NT2/D1 (cell line): ENCODE results near the gene NOC2L.

ENCODE experiments used
- SUZ12 ChIP-seq: IDR thresholded peaks from 2 replicates; pipeline ENCODE4 v1.6.1; 2011; ENCODE audit not compliant: insufficient read length, insufficient read depth; ENCODE audit errors: extremely low read depth
- YY1 ChIP-seq: IDR thresholded peaks from 2 replicates; pipeline ENCODE4 v1.6.1; 2011; ENCODE audit not compliant: insufficient read length, insufficient read depth
- ZNF274 ChIP-seq: IDR thresholded peaks from 2 replicates; pipeline ENCODE4 v1.6.1; 2011; ENCODE audit warnings: mild to moderate bottlenecking, low read depth, low read length

DNA sequence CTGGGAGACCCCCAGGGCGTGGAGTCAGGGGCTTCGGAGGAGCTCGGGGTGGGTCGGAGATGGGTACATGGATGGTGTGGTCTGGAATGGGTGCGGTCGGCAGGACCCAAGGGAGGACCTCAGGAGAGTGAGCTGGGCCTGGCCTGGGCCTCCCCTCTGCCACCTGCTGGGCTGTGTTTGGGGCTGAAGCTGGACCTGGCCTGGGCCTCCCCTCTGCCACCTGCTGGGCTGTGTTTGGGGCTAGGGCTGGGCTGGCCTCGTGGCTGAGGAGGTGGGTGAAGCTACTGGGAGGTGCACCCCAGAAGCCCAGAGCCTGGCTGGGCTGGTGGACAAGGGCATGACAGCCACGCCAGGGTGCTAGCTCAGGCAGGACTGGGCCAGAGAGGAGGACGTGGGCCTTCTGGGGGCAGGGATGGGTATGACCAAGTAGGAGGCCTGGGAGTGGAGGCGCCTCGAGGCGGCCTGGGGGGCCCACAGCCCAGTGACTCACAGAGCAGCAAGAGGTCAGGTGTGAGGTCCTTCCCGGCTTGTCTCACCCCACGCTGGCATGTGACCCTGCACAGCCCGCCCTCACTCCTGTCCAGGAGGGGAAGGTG is 20.9 kb downstream of the NOC2L start:
- no peak for TF ChIP-seq SUZ12
- no peak for TF ChIP-seq ZNF274
- no peak for TF ChIP-seq YY1
